ENCODE measurements around the gene ZNRF1. TPM values are rescaled to one million over a fixed set of nuclear protein-coding genes. Genes with fewer than 3 reads are reported as not detected.

The ZNRF1 gene
- total and polyA plus RNA-seq, 2 of the 13 experiments (the other 11 are each of a cell fraction or from before 2014, with no cell fraction given) = 43.9 to 58.7 TPM

DNA sequence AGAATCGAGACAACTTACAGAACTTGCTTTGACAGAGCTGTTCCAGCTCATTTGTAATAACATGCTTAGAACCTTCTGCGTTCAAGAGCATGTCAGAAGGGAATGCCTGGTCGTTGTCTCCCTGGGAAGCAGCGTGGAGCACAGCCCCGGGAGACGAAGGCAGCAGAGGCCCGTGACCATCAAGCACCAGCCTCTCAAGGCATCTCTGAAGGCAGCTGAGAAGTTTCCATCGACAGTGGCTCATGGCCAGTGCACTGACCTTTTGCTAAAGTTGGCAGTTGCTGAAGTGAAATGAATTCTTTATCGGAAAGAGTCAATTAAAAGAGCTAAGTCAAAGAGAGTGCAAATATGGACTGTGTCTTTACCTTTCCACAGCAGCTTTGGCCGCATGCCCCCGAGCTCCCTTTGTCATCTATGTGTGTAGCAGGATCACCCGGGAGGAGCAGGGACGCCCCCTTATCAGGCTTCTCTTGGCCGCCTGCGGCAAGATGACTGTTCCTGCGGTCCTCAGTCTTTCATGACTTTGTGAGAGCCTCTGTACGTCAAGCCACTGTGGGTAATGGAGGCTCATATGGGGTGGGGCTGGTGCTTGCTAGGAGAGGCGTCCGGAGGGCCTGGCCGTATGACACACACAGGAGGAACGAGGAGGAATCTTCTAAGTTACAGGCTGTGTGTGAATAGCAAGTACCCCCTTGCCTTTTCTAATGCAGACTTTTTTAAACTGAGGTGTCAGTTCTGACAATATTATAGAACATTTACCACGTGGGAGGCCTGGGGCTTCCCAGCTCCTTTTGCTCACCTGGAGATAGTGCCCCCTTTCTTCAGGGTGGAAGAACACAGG lies 63.5 kb downstream of the ZNRF1 start:
- no peak overlapping the region for H3K27ac ChIP-seq (ENCODE audit: extremely low read length, insufficient read depth, low read length)

More for the DNA sequence above, 63.5 kb downstream of the ZNRF1 start:
- intact Hi-C loops (cut with micrococcal nuclease; ENCODE audit: unreplicated experiment) (no loop called here), in situ Hi-C loops (cut with HindIII; ENCODE audit: extremely low pct_ligation_motif_present, low pct_unique_long_range_greater_than_20kb) (no loop called here)
- ChIA-PET POLR2A (interaction anchor here (0.6 to 1.3 kb wide), 4 partner anchors 8 to 79 kb away, joined by 3 read pairs; no protein-coding TSS in a partner anchor), CTCF (ENCODE audit: low intra/inter-chr PET ratio, low total read pairs) (no interaction called here)
- Histone ChIP-seq H4K20me1 (ENCODE audit: insufficient read depth, low read length) (peaks cover 41% of the 10 kb centered on the region), H3K9me3 (ENCODE audit: low read length) (no peaks in the 10 kb centered on the region), H3K79me2 (ENCODE audit: insufficient read depth, low read length) (peaks cover 96% of the 10 kb centered on the region), H3K4me3 (replicated peaks in 1 of 3; ENCODE audit: insufficient read depth in 1 of 3, low read depth in 2 of 3, low read length in 3 of 3) (no peak overlapping the region), H3K27me3 (ENCODE audit: control insufficient read depth in 1 of 2, insufficient read depth in 2 of 2, low read length in 2 of 2) (no peaks in the 10 kb centered on the region), H3K9ac (ENCODE audit: insufficient read depth, low read depth, low read length) (no peak overlapping the region), H3K4me2 (ENCODE audit: low read depth, low read length) (no peak overlapping the region), H2AFZ (ENCODE audit: low read length) (no peak overlapping the region), H3K4me1 (ENCODE audit: insufficient read depth, low read length) (peaks cover 73% of the 10 kb centered on the region), H3K36me3 (replicated peaks in 1 of 2; ENCODE audit: control insufficient read depth in 1 of 2, insufficient read depth in 2 of 2, low read length in 2 of 2) (no peaks in the 10 kb centered on the region; a peak in 1 of 5 replicates)
- TF ChIP-seq ZNF569 (CRISPR knock-in tag; IDR thresholded peaks at IDR 0.05; ENCODE audit: borderline replicate concordance) = no peak
- TF ChIP-seq ZNF720 (CRISPR knock-in tag; IDR thresholded peaks at IDR 0.05) = no peak
- TF ChIP-seq ZNF282 (IDR thresholded peaks at IDR 0.05; ENCODE audit: partially characterized antibody) = no peak
- no peak for TF ChIP-seq ATM (IDR thresholded peaks at IDR 0.05; ENCODE audit: borderline replicate concordance)
- no peak for TF ChIP-seq KLF15 (CRISPR knock-in tag; IDR thresholded peaks at IDR 0.05; ENCODE audit: borderline replicate concordance)
- TF ChIP-seq SP1 (IDR thresholded peaks at IDR 0.05) = no peak
- TF ChIP-seq SP1 (CRISPR knock-in tag; IDR thresholded peaks at IDR 0.05) = no peak
- TF ChIP-seq, protein P1, sequence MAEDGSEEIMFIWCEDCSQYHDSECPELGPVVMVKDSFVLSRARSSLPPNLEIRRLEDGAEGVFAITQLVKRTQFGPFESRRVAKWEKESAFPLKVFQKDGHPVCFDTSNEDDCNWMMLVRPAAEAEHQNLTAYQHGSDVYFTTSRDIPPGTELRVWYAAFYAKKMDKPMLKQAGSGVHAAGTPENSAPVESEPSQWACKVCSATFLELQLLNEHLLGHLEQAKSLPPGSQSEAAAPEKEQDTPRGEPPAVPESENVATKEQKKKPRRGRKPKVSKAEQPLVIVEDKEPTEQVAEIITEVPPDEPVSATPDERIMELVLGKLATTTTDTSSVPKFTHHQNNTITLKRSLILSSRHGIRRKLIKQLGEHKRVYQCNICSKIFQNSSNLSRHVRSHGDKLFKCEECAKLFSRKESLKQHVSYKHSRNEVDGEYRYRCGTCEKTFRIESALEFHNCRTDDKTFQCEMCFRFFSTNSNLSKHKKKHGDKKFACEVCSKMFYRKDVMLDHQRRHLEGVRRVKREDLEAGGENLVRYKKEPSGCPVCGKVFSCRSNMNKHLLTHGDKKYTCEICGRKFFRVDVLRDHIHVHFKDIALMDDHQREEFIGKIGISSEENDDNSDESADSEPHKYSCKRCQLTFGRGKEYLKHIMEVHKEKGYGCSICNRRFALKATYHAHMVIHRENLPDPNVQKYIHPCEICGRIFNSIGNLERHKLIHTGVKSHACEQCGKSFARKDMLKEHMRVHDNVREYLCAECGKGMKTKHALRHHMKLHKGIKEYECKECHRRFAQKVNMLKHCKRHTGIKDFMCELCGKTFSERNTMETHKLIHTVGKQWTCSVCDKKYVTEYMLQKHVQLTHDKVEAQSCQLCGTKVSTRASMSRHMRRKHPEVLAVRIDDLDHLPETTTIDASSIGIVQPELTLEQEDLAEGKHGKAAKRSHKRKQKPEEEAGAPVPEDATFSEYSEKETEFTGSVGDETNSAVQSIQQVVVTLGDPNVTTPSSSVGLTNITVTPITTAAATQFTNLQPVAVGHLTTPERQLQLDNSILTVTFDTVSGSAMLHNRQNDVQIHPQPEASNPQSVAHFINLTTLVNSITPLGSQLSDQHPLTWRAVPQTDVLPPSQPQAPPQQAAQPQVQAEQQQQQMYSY (CRISPR knock-in tag; IDR thresholded peaks at IDR 0.05) = no peak
- TF ChIP-seq ONECUT2 (CRISPR knock-in tag; IDR thresholded peaks at IDR 0.05) = no peak
- TF ChIP-seq KLF11 (CRISPR knock-in tag; IDR thresholded peaks at IDR 0.05) = no peak
- TF ChIP-seq TBP (CRISPR knock-in tag; IDR thresholded peaks at IDR 0.05) = no peak
- TF ChIP-seq ZNF496 (CRISPR knock-in tag; IDR thresholded peaks at IDR 0.05; ENCODE audit: insufficient replicate concordance) = no peak
- FAIRE-seq = no peak
- BruUV-seq (replicated peaks) = no TSS peak
- ATAC-seq = no peak
- DNase-seq (ENCODE audit: low spot score) = no peak
- 92% methylated on average over 22 of the region's 22 CpGs for WGBS (ENCODE audit: low lambda C conversion rate)

Measured in HepG2 (cell line).